DMS153 (cell line): ENCODE data around the gene CEP85.

Experiments used
- DNase-seq: peaks from one replicate; lab custom pipeline; 2025; lab: John Stamatoyannopoulos, UW

CEP85 gene

DNA sequence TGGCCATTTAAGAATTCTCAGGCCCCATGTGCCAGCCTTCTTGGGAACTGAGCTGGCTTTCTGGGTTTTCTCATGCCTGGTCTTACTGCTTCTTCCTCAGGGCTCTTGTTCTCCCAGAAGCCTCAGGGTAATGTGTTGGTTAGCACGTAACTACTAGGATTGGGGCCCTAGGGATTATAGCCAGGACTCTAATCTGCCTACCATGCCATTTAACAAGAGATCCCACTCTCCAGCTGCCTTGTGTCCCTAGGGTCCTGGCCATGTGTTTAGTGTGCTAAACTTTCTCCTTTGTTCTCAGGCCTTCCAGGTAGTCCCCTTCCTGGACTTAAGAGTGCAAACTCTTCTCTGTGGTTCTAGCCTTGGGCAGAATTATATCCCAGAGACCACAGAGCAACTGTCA, 43.7 kb downstream of the CEP85 start:
- DNase-seq = no peak

- no peak for DNase-seq
Measured at GRCh38 chr1:26278303-26278702, 44.3 kb downstream of the CEP85 start.

GRCh38 chr1:26278724-26279455, 44.9 kb downstream of the CEP85 start:
- DNase-seq = no peak

DNA sequence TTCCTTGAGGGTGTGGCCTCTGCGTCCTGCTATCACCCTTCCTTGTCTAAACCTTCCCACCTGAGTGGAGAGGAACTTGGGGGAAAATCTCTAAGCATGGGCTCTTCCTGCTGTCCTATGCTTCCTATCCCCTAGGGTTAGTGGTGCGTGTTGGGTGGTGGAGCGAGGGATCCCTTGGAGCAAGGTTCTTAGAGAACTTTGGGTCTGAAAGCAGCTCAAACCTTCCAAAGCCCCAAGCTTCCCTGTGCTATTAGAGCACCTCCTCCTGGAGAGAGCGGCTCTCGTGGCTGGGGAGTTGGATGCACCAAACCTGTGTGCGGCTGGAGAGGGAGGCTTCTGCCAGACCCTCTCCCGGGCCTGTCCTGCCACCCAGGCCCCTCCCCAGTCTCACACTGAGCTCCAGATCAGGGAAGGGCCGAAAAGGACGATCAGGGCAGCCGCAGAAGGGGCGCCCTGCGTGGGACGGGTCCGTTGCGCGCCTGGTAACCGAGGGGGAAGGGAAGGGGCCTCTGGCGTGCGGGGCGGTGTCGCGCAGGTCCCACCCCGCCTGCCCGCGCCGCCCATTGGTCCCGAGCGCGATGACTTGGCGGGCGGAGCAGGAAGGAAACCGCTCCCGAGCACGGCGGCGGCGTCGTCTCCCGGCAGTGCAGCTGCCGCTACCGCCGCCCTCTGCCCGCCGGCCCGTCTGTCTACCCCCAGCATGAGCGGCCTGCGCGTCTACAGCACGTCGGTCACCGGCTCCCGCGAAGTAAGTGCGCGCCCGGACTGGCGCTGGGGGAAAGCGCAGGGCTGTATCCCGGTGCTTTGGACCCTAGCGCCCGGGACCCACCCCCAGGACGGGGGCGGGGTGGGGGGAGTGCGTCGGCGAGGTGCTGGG, 45.7 kb downstream of the CEP85 start, which contains the start of gene SH3BGRL3:
Gene SH3BGRL3, plus strand, starts transcription at position 631 of the 877 bp plus-strand sequence. Its CDS starts 70 bp downstream, at position 701.
- DNase-seq = peak; percentile 74

- no peak for DNase-seq
Measured at GRCh38 chr1:26280333-26281042, 46.5 kb downstream of the CEP85 start.

DNA sequence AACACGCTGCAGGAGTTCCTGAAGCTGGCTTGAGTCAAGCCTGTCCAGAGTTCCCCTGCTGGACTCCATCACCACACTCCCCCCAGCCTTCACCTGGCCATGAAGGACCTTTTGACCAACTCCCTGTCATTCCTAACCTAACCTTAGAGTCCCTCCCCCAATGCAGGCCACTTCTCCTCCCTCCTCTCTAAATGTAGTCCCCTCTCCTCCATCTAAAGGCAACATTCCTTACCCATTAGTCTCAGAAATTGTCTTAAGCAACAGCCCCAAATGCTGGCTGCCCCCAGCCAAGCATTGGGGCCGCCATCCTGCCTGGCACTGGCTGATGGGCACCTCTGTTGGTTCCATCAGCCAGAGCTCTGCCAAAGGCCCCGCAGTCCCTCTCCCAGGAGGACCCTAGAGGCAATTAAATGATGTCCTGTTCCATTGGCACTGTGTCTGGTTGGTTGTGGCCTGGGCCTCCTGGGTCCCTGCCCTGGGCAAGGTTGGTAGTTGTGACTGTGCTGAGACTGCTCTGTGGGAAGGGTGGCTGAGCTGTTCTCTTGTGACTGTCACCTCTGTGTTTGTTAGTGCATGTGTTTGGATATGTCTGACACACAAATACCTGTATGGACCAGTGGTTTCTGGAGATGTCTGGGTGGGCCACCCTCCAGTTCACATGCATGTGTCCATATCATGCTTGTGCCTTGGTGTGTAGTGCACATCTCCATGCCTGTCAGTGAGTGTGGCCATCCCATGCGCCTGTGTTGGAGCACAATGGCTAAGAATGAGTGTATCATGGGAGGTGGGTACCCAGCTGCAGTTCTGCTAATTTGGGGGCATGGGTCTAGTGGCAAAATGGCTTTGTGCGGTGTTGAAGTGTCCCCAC, 47.3 kb downstream of the CEP85 start:
- DNase-seq = no peak

GRCh38 chr1:26281971-26282370, 48.0 kb downstream of the CEP85 start:
- no peak for DNase-seq

DNA sequence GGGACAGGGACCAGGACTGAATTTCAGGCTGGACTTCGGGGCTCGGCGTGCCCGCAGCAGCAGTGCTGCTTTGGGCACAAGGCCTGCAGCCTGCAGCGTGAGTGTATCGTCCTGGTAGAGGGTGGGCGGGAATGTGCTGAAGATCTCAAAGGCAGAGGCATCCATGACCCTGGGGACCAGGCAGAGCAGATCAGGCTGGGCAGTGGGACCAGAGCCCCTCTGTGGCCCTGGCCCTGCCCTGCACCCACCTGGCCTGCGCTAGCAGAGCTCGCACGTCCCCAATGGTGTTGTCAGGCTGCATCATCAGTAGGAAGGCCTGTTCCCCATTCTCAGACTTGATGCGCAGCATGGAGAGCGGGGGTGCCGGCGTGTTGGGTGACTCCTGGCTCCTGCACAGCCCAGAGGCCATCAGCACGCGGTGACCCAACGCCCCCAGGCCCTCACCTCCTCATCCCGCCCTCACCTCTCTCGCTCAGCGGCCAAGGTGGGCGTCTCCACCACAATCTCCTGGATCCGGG, 48.5 kb downstream of the CEP85 start:
- DNase-seq = no peak

GRCh38 chr1:26283279-26283853, 49.4 kb downstream of the CEP85 start:
- DNase-seq = no peak

DNA sequence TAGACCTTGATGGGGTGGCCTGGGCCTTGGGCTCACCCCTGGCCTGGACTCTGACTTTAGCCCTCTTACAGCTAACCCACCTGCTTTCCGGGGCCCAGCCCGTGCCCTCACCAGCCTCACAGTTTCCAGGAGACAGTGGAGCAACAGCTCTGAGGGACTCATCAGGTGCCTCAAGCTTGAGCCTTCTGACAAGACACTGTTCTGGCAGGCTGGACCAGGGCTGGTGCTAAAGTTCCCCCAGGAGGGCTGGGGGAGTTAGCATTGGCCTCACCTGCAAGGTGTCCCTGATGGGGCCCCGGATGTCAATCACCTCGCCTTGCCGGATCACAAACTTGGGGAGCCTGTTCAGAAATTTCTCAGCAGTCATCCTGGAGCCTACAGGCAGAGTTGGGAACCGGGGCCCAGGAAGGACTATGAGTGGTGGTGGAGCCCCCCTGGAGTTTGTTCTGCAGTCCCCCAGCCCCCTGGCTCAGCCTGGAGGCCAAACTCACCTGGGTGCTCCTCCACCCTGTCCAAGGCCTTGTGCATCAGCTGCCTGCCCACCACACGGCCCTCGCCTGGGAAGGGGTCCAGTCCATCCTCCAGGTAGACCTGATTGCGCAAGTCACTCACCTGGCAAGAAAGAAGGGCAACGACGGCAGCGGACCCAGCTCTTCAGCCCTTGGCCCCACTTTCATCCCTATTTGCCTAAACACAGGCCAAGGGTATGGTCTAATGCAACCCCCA, 50.0 kb downstream of the CEP85 start:
- DNase-seq = no peak

GRCh38 chr1:26284597-26285347, 50.8 kb downstream of the CEP85 start:
- DNase-seq = no peak

DNA sequence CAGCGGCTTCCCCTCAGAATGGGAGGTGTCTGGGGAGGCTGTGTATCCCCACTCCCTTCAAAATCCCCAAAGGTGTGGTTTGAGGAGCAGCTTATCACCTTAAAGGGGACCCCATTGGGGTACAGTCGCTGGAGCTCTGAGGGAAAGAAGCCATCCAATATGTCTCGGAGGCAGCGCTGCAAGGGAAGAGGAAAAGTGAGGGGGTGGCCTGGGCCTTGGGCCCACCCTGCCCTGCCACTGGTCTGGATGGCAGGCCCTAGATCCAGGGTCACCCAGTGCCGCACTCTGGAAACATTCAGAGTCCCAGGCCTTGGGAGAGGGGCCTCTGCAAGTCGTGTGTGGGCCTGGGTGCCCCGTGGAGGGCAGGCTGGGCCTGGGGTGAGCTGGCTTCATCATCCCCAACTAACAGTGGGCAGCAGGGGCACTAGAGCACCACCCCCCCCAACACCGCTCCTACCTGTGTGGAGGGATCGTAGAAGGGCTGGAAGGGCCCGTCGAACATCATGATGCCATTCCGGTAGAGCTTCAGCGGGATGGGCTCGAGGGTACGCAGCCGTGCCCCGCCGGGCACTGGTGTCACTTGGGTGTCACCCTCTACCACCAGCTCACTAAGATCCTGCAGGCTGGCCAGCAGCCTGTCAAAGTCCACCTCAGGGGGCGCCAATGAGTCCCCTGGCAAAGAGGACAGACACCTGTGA, 51.5 kb downstream of the CEP85 start:
- DNase-seq = no peak

GRCh38 chr1:26286064-26286416, 52.0 kb downstream of the CEP85 start:
- DNase-seq = no peak

DNA sequence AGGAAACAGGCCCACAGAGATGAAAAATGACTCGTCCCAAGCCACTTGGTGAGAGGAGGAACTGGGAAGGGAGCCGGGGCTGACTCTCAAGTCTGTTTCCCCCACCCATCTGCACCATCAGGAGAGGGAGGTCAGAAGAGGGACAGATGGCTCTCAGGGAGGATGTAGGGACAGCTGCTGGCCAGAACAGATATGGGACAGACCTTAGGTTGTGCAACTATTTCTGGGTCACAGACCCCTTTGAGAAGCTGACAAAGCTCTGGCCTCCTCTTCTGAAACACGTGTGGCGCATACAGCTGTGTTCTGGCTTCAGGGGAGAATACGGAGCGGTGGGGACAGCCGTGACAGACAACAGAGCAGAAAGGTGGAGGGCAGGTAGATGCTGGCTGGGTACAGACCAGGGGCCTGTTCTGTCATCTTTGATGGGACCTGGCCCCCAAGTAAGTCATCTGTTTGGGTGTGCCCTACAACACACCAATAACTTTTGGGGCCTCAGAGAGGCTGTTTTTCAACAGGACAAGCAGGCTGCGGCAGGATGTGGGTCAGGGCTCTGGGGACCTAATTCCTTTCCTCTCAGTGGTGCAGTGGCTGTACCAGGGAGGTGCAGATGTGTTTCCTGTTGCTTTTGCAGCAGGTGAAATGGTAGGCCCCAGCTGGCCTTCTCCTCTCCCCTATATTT, 53.2 kb downstream of the CEP85 start:
- no peak for DNase-seq

DNA sequence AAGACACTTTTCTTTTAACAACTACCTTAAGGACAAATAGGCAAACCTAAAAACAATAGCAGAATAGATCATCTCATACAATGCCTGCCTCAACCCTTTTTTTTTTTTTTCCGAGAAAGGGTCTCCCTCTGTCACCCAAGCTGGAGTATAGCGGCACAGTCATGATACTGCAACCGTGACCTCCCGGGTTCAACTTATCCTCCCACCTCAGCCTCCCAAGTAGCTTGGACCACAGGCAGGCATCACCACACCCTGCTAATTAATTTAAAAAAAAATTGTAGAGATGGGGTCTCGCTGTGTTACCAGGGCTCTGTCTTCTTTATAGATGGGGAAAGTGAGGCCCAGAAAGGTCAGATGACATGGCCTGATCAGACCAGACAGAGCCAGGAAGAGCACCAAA, 53.8 kb downstream of the CEP85 start:
- no peak for DNase-seq

DNA sequence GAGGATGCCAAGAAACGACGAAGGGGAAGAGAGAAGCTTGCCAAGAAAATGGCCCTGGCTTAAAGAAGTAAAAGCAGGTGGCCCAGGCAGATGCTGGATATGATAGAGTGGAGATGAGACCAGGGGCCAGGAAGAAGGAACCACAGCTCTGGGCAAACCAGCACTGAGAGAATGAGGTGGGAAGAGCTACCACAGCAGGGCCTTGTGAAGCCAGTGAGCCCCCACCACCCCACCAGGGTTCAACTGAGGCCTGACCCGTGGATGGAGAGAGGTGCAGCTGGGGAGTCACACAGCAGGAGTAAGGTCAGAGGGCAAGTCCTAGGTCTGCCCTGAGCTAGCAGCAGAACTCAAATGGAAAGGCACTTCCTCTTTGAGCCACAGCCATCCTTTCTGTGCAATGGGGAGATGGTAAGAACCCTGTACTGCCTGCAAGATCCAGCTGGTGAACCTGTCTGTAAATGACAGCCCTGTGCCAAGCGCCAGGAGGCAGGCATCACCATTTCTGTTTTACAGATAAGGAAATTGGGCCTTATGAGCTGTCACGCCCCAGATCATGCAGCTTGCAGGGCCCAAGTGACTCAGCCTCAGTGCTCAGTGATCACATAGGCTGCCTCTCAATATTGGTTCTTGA, 54.4 kb downstream of the CEP85 start:
- DNase-seq = no peak

DNA sequence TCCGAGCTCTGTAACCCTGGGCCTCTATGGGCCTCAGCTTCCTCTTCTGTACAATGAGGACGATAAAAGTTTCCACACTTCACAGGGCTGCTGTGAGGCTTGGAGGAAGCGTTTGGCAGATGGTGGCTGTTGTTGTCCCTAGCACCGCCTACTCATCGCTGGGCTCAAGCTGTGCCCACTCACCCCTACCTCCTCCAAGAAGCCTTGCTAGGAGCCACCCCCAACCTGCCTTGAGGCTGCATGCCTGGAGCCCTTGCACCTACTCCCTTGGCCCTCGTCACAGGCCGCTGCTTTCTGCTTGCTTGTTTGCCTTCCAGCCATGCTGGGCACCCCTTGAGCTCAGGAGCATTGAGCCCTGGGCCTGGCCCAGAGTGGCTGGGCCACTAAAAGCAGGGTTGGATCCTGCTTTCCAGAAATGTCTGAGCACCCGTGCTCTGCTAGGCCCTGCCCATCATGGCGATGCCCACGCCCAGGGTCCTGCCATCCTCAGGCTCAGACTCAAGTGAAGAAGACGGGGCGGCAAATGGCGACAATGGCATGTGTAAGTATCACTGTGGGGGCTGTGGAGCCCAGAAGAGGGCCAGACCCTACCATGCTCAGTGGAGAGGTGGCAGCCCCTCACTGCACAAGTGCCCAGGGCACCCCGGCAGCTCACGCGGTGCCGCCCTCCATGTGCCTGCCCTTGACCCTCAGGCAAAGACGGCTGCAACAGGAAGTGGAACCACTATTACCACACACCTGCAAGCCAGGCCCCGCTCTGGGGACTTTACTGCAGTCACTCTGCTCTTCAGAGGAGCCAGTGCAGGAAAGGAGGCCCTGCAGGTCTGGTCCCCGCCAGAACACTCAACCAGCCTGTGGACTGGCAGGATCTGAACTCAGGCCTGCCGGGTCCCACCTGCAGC, 55.4 kb downstream of the CEP85 start:
- DNase-seq = no peak
